Lower leg skin (tissue), 3 donors: ENCODE results near the gene ADIRF.

Source experiments
- CTCF ChIP-seq, 3 donors: fragments of 450-650 bp; IDR thresholded peaks; one replicate each; pipeline ENCODE4 v1.5.1; 2016; ENCODE audit warnings: antibody characterized with exemption in 3 of 3, mild to moderate bottlenecking in 3 of 3, moderate library complexity in 2 of 3
- POLR2A ChIP-seq, 2 donors: fragments of 450-650 bp; IDR thresholded peaks; one replicate each; pipeline ENCODE4 v1.6.1; 2016 to 2017; ENCODE audit warnings: antibody characterized with exemption in 2 of 2, mild to moderate bottlenecking in 1 of 2, moderate library complexity in 1 of 2

DNA sequence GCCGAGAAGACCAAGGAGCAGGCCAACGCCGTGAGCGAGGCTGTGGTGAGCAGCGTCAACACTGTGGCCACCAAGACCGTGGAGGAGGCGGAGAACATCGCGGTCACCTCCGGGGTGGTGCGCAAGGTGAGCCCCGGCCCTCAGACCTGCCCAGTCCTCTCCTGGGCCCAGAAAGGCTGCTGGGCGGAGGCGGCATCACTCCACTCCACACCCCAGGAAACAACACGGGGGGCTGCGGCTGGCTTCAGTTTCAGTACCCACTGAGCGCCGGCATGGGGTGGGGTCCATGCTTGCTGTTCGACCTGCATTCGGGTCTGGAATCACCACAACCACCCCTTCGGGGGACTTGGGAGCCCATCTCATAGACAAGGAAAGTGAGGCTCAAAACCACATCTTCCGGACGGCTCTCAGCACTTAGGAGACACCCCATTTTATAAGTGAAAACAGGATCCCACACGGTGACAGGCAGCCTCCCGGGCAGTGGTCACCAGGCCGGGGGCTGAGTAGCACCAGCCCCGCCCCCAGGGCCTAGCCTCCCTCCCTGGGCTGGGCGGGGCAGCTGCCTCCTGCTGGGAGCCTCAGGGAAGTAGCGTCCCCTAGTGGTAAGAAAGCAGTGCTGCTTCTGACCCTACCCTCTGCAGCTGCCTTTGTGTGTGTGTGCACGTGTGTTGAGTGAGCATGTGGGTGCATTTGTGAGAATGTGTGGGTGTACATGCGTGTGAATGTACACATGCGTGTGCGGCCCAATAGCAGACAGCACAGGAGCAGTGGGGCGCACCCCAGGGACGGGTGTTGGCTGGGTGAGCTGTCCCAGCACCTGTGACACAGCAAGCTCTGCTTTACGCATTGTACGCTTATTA lies 8.0 kb upstream of the ADIRF start:
- TF ChIP-seq CTCF (IDR thresholded peaks at IDR 0.05): peak in 1 of 3 donors; percentile 55
- no peak for TF ChIP-seq POLR2A (IDR thresholded peaks at IDR 0.05)
